HG03139 (cell line): ENCODE data around the gene ITPR2.
"Not testable (repeated sequence)": the region's sequence is repeated elsewhere in the genome, so short reads cannot be mapped to it uniquely, and the experiment has no call there.

Experiments used
- ATAC-seq: cut with Tn5 transposase; IDR thresholded peaks from one replicate; pipeline ENCODE4 v1.9.1; 2021; ENCODE audit not compliant: unreplicated experiment

Gene ITPR2

DNA sequence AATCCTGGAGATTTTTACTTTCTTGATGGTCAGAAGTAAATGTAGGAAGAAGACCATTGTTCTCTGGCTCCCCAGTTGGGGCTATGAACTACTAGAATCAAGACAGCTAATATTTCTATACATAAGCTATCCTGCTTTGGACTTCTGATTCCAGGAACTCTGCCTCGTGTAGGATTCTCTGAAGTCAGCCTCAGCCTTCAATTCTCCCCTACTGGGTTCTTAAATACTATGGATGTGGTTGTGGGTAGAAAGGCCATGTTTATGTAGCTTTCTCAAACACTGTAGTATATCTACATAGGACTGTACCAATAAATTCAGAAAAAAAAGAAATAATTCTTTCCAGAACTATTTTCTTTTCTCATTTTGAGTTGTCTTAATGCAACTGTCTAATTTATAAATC is 302.5 kb downstream of the ITPR2 start:
- ATAC-seq, result no peak

DNA sequence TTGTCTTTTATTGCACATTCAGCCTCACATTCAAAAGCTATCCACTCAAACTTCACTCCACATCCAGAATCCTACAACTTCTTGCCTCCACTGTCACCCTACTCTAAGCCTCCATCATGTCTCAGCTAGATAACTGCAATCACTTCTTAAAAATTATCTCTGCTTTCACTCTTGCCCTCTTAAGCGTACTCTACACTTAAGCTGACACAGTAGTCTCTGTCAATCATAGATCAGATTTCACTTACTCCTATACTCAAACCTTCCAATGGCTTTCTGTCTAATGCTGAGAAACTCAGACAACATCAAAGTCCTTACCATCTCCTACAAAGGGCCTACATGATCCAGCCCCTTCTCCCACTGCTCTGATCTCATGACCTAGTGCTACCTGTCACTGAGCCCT is 304.1 kb downstream of the ITPR2 start:
- ATAC-seq, result no peak

DNA sequence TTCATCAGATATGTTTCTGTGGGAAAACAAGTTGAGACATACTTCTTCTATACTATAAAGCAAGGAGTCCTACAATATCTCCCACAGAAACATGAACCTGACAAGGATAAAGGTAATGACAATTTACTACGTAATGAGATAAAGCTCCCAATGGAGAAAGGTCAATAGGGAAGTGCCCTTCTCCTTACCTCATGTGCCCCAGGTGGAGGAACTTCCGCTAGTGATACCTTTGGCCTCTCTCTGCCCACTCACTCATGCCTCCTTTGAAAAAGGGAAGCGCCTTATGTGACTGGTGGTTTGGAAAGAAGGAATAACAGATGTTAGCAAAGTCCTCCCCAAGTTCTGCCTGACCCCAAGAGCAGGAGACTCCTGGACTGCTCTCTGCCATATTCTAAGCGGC is 305.3 kb downstream of the ITPR2 start:
- ATAC-seq, result no peak

DNA sequence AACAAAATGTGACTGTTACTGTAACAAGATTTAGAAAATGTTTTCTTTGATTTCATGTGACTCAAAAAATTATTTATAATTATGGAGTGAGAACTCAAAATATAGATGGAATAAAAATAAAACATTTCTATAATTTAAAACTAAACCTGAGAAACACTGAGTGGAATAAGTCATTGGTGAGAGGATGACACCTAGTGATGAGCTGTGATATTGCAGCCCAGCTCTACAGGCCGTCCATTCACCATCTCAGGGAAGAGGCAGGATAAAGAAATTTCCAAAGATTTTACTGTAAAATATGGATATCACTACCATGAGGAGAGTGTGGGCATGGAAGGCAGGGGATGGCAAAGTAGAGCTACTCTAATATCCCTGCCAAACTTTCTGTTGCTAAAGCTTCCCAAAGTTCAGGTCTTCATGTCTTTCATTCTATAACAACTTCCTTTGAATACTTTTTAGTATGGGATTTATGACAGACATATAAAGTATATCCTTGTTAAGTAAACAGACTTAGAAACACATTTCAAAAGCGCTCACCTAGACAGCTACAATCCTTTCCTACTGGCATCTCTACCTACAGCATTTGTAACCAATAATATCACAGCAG is 308.0 kb downstream of the ITPR2 start:
- no peak for ATAC-seq

DNA sequence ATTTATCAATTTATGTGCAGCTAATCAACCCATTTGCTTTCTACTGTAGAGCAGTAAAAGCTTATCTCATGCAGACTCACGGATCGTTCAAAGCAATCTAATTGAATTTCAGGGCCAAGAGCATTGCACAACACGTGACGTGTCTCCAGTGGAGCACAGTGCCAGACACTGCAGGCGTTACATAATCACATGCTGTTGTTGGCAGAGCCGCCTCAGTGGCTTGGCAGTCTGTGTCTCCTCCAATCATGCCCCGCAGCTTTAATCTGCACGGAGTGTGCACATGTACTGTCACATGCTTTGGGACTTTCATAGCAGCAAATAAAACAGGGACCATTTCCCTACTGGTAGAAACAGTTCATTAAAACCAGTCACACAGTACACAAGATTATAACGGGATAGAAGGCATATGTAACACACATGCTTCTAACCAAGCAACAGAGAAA is 309.3 kb downstream of the ITPR2 start:
- no peak for ATAC-seq

DNA sequence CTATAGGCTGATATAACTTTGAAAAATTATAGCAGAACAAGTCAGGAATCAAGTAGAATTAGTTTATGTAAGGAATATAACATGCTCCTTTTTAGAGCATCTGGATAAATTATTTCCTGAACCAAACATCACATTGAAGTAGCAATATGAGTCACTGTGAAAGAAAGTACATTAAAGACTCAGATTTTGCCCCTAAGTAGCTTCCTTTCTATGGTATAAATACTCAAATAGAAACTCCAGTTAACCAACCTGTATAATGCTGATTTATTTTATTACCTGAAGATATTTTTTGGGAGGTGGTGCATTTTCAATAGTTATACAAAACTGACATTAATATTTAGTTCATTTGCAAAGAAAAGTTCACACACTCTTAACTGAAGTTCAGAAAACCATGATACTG is 312.1 kb downstream of the ITPR2 start:
- ATAC-seq, result no peak

DNA sequence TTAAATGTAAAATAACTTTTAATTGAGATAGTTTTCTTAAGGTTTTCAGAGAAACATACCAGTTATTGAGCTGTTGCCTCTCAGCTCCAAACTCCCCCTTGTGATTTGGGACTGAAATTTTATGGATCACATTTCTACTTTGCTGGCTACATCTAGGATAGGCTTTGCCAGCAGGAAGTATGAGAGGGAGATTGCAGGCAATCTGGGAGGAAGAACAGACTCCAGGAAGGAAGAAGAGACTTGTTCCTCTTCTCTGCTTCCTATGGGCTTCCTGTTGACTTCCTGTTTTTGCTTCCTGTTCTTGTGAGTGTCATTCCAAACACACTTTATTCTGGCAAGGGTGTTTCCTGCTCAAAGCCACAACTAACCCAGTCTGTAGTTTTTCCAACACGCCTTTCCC is 312.9 kb downstream of the ITPR2 start:
- ATAC-seq, result no peak

DNA sequence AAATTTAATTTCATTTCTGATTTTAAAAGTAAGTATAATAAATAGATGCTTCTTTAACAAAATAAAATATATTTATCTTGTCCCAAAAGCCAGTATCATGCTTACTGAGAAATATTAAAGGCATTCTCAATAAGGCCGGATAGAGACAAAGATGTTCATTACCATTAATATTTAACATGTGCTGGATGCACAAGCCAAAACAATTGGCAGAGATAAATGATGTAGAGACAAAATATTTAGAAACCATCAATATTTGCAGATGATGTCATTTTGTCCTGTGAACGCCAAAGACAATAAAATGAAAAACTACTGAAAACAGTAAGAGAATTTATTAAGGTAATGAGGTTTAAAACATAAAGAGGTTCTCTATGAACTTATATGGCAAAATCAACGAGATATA is 313.5 kb downstream of the ITPR2 start:
- no peak for ATAC-seq

DNA sequence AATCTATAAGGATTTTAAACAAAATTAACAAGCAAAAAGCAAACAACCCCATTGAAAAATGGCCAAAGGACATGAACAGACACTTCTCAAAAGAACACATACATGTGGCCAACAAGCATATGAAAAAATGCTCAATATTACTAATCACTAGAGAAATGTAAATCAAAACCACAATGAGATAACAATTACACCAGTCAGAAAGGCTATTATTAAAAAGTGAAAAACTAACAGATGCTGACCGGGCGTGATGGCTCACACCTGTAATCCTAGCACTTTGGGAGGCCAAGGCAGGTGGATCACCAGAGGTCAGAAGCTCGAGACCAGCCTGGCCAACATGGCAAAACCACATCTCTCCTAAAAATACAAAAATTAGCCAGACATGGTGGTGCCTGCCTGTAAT is 315.7 kb downstream of the ITPR2 start:
- ATAC-seq, result not testable (repeated sequence)

DNA sequence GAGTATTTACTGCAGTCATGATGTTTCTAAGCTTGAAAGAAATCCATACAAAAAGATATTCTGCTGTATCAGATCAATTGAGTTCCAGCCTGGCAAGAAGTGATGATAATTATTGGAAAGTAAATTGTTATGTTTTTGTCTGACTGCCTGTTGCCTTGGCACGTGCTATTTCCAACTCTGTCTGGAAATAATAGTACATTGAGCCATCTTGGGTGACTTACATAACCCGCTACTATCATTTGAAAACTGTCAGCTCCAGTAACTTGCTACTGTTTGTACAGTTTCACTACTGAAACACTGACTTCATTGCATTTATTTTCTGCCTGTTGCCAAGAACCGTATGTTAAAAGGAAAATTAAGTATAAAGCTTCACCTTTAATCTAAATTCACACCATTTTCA is 318.6 kb downstream of the ITPR2 start:
- no peak for ATAC-seq

DNA sequence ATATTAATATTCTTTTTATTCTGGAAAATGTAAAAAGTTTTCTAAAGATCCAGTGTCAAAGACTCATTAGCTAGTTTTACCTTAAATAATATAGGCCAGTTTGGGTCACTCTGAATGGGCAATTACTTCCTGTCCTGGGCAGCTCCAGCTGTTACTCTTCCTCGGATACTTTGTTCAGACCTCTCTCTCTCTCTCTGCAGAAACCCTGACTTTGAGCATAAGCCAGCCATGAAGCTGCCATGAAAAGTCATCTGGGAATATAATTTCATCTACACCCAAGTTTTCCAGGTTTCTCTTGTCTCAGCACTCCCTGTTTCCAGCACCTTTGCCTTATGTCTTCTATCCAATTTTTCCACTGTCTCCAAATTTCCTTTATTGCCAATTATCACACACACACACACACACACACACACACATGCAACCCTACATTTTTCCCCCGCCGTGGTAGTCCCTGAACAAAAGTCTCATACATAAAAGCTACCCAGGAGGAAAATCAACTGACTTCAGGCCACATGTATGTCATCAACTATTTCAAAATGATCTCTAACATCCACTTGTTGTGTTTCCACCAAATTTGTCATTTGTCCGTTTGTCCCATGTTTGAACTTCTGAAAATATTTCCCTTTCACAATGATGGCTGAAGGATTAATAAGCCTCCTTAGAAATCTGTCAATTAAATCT is 319.5 kb downstream of the ITPR2 start:
- ATAC-seq, result no peak

DNA sequence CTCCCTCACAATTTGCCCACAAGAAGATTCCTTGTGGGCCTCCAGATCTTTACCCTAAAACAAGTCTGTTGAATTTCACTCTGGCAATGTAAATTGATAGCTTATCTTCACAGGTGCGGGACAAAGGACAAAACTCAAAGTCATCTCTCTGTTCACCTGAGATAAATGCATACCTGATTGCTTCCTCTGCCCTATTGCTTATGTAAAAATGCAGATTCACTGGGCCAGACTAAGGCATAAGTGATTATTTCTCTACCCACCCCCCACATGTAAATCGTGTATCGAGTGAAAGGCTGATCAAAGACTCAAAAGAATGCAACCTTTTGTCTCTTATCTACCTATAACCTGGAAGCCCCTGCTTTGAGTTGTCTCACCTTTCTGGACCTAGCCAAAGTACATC is 320.8 kb downstream of the ITPR2 start:
- no peak for ATAC-seq

DNA sequence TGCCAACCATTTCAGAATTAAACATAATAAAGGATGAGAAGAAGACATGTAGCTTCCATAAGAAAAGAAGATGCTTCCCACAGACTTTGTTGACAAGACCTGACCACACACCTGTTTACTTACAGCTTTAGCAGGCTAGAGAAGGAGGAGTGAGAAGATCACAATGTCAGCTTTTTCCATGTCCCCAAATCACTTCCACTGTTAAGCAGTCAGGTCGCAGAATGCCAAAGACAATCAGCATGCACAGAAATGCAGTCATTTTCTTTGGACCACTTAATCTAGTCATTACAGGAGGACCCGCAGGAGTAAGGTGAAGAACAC is 322.7 kb downstream of the ITPR2 start:
- no peak for ATAC-seq

DNA sequence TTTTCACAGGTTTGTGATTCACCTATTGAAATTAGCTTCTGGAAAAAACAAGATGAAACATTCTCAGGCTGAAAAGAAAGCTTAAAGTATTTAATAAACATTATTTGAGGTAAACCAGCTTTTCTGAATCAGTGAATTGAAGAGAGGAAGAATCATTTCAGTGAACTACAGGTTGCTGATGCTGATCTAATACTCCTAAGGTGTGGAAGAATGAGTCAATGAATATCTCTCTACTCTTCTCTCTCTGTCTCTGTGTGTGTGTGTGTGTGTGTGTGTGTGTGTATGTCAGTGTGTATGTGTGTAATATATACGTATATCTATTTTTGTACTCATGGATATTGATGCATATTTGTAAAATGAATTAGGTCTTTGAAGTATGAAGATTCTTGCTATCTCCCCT is 325.4 kb downstream of the ITPR2 start:
- no peak for ATAC-seq

DNA sequence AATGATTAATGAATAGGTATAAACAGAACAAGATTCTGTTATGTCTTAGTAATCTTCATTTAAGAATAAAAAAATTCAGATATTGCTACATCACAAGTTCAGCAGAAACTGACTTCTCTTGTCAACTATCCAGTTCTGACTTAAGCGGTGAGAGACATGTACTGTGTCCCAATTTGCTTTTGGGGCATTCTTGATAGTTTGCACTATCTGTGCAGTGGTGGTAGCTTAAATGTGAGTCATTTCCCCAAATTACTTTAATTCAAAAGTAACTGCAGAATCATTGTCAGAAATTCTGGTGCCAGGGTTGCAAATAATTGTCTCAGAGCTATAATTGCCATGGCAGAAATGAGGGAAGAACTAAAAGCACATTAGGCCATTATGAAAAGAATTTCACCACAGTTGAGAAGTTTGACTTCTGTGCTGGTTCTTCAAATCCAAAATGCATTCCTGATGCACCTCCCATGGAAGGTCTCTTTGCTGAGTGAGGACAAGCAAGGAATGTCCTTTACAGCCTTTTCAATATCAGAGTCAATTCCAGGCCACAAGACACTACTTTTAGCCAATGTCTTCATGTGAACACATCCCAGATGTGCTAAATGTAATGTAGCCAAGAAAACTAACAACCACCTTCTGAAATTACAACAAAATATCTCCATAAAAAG is 332.9 kb downstream of the ITPR2 start:
- ATAC-seq, result no peak

DNA sequence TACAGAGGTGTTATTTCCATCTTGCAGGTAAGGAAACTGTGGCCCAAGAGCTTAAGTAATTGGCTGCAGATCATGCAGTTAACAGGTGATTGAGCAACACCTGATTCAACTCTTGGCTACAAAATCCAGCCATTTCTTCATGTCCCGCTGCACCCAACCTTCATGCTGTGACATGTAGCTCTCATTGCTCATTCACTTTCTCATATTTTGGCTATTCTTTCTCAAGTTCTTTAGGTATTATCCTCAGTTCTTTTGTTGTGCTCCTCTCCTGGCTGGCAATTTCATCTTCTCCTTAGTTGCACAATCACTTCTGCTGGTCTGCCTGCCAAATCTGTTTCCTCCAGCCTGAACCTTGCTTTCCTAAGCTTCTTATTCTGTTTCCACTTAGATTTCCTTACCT is 336.8 kb downstream of the ITPR2 start:
- ATAC-seq, result no peak

DNA sequence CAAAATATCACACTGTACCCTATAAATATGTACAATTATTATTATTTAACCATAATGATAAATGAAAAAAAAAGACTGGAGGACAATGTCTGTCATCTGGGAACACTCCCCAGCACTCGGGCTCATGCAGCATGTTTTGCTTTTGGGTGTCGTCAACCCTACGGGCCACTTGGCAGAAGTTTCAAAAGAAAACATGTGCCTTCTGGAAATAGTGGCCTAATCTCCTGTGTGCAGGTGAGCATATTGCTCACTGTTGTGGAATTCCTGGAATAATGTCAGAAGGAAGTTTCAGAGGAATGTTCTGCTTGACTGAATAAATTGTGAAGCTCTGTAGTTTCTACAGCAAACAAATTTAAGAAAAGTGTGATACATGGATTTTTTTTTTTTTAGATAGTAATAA is 339.3 kb downstream of the ITPR2 start:
- no peak for ATAC-seq

DNA sequence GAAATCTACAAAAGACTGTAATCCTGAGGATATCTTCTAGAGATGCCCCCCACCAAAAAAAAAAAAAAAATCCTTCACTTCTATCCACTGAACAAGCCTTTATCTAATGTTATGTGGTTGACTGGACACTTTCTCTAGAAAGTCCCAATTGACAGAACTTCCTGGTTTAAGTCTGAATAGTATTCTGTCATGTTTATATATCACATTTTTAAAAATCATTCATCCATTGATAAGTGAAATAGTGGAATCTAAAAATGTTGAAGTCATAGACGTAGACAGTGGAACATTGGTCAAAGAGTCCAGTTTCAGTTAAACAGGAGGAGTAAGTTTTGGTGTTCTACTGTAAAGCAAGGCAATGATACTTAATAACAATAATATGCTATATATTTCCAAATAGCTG is 340.6 kb downstream of the ITPR2 start:
- no peak for ATAC-seq

DNA sequence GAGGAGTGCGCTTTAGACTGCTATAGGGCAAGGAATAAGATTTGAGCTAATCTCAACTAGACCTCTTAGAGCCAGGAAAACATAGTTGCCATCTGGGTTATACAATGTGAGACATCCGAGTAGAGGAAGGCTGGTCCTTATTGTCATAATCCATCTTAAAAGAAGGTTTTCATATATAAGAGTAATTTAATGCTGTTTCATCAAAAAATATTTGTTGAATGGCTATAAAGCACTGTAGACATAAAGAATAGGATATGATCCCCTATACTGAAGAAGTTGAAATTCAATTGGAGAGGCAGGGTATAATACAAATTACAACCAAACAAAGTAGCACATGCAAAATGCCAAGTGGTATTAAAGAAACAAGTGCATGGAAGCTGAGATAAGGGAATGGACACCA is 343.1 kb downstream of the ITPR2 start:
- no peak for ATAC-seq

DNA sequence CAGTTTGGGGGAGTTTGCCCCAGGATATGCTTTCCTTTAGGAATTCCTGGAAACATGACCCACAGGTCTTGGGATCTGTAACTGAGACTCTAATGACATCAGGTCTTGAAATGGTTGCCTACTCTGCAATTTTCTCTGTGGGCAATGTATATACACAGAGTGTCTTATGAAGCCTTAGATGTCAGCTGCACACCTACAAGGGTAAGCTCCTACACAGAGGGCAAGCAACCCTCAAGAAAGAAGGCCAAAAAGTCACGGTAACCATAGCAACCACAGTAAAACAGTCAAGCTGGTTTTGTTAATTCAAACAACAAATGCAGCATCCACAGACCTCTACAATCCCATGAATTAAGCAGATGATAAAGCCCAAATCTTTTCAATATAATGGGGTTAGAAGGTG is 344.6 kb downstream of the ITPR2 start:
- no peak for ATAC-seq

DNA sequence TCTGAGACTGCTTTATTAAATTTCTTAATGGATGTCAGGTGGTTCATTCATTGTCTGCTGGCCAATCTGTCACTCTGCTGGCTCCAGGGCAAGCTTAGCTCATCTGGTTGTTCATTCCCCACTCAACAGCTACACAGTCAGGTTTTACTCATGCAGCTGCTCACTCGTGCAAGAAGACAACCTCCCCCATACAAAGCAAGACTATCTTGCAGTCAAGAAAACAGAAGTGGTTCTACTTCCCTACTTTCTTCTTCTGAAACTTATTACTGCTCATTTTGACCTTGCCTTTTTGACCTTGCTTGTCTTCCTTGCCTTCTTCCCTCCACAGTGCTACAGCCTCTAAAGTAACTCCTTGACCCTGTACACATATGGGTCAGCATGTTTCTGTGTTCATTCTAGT is 359.7 kb downstream of the ITPR2 start:
- peak; percentile 89 for ATAC-seq

DNA sequence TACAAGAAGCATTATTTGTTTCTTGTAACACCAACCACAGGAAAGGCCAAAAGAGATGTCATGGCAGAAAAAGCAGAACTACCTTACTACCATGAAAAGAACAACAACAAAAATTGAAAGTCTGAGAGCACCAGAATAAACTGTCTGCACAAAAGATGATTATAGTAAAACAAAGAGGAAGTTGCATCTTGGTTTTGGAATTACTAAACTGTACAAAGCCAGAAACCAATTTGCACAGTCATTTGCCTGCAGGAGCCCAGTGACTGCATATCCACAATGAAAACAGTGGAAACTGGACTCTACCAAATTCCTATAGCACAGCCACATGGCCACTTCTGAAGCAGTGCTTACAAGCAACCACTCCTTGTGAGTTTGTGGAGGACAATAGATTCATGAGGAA is 361.4 kb downstream of the ITPR2 start:
- peak; percentile 54 for ATAC-seq
